GM19193 (cell line): ENCODE measurements around the gene GIGYF2.

Source experiments
- POLR2A ChIP-seq: IDR thresholded peaks from 4 replicates; pipeline ENCODE4 v1.6.1; 2011; ENCODE audit not compliant: insufficient read depth, insufficient read length; ENCODE audit errors: extremely low read depth

Gene GIGYF2

GRCh38 chr2:232885264-232885961 is 188.3 kb downstream of the GIGYF2 start:
- no peak for TF ChIP-seq POLR2A

- no peak for TF ChIP-seq POLR2A
These were observed 189.0 kb downstream of the GIGYF2 start for GRCh38 chr2:232886176-232886575.

- TF ChIP-seq POLR2A = no peak
These were observed 189.5 kb downstream of the GIGYF2 start for GRCh38 chr2:232886632-232887031.

GRCh38 chr2:232887171-232887850 is 190.2 kb downstream of the GIGYF2 start:
- no peak for TF ChIP-seq POLR2A

- TF ChIP-seq POLR2A = no peak
These were observed 191.1 kb downstream of the GIGYF2 start for GRCh38 chr2:232888099-232888836.

- no peak for TF ChIP-seq POLR2A
These were observed 191.9 kb downstream of the GIGYF2 start for GRCh38 chr2:232888839-232889529.

GRCh38 chr2:232889876-232890401 is 192.8 kb downstream of the GIGYF2 start:
- TF ChIP-seq POLR2A = no peak

GRCh38 chr2:232890536-232890895 is 193.4 kb downstream of the GIGYF2 start:
- TF ChIP-seq POLR2A = no peak

- TF ChIP-seq POLR2A = no peak
These were observed 193.9 kb downstream of the GIGYF2 start for GRCh38 chr2:232890896-232891601.

GRCh38 chr2:232891621-232892071 is 194.5 kb downstream of the GIGYF2 start:
- no peak for TF ChIP-seq POLR2A

GRCh38 chr2:232892221-232892620 is 195.1 kb downstream of the GIGYF2 start:
- no peak for TF ChIP-seq POLR2A

- no peak for TF ChIP-seq POLR2A
These were observed 195.7 kb downstream of the GIGYF2 start for GRCh38 chr2:232892843-232893242.

GRCh38 chr2:232893834-232894233 is 196.7 kb downstream of the GIGYF2 start:
- no peak for TF ChIP-seq POLR2A

GRCh38 chr2:232894251-232894650 is 197.1 kb downstream of the GIGYF2 start:
- no peak for TF ChIP-seq POLR2A
